ENCODE data around the gene PIM1.

DNA sequence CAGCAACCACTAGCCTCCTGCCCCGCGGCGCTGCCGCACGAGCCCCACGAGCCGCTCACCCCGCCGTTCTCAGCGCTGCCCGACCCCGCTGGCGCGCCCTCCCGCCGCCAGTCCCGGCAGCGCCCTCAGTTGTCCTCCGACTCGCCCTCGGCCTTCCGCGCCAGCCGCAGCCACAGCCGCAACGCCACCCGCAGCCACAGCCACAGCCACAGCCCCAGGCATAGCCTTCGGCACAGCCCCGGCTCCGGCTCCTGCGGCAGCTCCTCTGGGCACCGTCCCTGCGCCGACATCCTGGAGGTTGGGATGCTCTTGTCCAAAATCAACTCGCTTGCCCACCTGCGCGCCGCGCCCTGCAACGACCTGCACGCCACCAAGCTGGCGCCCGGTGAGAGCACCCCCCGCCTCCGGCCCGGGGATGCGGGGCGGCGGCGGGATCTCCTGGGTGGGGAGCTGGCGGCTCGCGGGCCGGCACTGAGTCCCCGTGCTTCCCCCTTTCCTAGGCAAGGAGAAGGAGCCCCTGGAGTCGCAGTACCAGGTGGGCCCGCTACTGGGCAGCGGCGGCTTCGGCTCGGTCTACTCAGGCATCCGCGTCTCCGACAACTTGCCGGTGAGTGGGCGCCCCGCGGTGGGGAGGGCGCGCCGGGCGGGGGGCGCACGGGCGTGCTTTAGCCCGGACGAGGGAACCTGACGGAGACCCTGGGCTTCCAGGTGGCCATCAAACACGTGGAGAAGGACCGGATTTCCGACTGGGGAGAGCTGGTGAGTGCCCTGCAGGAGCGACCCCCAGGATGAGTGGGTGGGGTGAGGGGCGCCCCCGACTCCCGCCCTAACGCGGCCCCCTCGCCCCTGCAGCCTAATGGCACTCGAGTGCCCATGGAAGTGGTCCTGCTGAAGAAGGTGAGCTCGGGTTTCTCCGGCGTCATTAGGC lies 585 bp downstream of the PIM1 start:
- TF ChIP-seq SMC3 (conservative IDR thresholded peaks at IDR 0.05; ENCODE audit: poor library complexity) (peak; percentile 50), POLR2AphosphoS5 (IDR thresholded peaks at IDR 0.05) (no peak), EP300 (conservative IDR thresholded peaks at IDR 0.05; ENCODE audit: poor library complexity, severe bottlenecking) (no peak), EZH2 (IDR thresholded peaks at IDR 0.05; ENCODE audit: borderline replicate concordance, insufficient read depth, low read length, poor library complexity, severe bottlenecking) (no peak)
- TF ChIP-seq, protein P1, sequence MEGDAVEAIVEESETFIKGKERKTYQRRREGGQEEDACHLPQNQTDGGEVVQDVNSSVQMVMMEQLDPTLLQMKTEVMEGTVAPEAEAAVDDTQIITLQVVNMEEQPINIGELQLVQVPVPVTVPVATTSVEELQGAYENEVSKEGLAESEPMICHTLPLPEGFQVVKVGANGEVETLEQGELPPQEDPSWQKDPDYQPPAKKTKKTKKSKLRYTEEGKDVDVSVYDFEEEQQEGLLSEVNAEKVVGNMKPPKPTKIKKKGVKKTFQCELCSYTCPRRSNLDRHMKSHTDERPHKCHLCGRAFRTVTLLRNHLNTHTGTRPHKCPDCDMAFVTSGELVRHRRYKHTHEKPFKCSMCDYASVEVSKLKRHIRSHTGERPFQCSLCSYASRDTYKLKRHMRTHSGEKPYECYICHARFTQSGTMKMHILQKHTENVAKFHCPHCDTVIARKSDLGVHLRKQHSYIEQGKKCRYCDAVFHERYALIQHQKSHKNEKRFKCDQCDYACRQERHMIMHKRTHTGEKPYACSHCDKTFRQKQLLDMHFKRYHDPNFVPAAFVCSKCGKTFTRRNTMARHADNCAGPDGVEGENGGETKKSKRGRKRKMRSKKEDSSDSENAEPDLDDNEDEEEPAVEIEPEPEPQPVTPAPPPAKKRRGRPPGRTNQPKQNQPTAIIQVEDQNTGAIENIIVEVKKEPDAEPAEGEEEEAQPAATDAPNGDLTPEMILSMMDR (IDR thresholded peaks at IDR 0.05; ENCODE audit: poor library complexity, severe bottlenecking) = peak; percentile 51
